BLaER1 treated with 17β-estradiol and CSF1 and Interleukin-3, amounts not matched to agents 10 nM and 100 nM (cell line): Measurements from ENCODE around the gene PEX10.

ENCODE experiments used
- H3K27ac ChIP-seq, 11 experiments: shearing (Covaris generic); formaldehyde crosslinking; 2 replicates each; pipeline ENCODE4 v1.8.1; 2022
- H3K27me3 ChIP-seq, 11 experiments: shearing (Covaris generic); formaldehyde crosslinking; 2 replicates each; pipeline ENCODE4 v1.8.1; 2022
- H3K36me3 ChIP-seq, 11 experiments: shearing (Covaris generic); formaldehyde crosslinking; 2 replicates each; pipeline ENCODE4 v1.8.1; 2022
- H3K4me1 ChIP-seq, 10 experiments: shearing (Covaris generic); formaldehyde crosslinking; 2 replicates each; pipeline ENCODE4 v1.8.1; 2022
- H3K4me2 ChIP-seq, 11 experiments: shearing (Covaris generic); formaldehyde crosslinking; 2 replicates each; pipeline ENCODE4 v1.8.1; 2022
- H3K4me3 ChIP-seq, 10 experiments: shearing (Covaris generic); formaldehyde crosslinking; 2 replicates each; pipeline ENCODE4 v1.8.1; 2022
- H3K9ac ChIP-seq, 11 experiments: shearing (Covaris generic); formaldehyde crosslinking; 2 replicates each; pipeline ENCODE4 v1.8.1; 2022
- H3K9me3 ChIP-seq, 11 experiments: shearing (Covaris generic); formaldehyde crosslinking; replicated peaks in 1 of 11; 2 replicates each; pipeline ENCODE4 v1.8.1; 2022
- H4K20me1 ChIP-seq, 11 experiments: shearing (Covaris generic); formaldehyde crosslinking; 2 replicates each; pipeline ENCODE4 v1.8.1; 2022
- Cebpa-rat ChIP-seq, 11 experiments: shearing (Covaris generic); IDR thresholded peaks; 2 replicates each; pipeline ENCODE4 v1.8.1; 2022

The PEX10 gene

DNA sequence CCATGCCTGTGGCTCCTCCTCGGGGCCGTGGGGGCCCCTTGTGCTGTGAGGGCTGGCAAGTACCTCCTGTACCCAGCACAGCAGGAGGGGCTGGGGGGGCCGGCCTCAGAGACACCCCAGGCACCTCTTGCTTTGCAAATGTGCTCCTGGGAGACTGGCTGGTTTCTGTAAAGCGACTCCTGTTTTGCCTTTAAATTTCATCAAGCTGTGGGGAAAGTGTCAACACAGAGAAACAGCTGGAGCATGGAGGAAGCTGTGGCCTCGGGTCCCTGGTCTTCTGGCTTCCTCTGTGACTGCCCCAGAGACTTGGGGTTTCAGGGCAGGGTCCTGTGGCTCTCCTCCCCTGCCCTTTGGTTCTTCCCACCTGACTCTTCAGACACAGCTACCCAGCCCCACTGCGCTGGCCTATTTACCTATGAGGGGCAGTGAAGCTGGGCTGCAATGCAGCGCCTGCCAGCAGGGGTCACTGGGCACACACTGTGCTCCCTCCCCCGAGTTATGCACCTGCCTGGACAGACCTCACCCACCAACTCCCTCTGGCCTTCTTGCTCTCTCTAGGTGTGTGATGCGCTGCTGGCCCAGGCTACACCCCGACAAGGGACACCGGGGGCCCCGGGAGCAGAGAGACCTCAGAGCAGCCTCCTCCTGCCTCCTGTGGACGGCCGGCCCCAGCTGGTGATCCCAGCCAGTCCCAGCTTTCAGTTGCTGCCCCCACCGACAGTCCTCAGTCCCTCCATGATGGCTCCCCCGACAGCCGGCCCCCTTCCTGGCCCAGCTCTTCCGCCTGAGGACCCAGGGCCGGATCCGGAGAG, 17.6 kb upstream of the PEX10 start:
- H3K4me3 ChIP-seq = peak overlapping the region in 4 of 10 experiments; percentile 4 to 36 (median 20); a peak in 4 of 20 replicates
- peaks cover 0 to 8% (median 0%) of the 10 kb centered on the region in 11 experiments; a peak in 3 of 22 replicates for H3K9me3 ChIP-seq
- peak overlapping the region in 9 of 11 experiments; percentile 29 to 94 (median 87); a peak in 17 of 22 replicates for H3K27ac ChIP-seq
- TF ChIP-seq Cebpa-rat (IDR thresholded peaks at IDR 0.05) = peak in 7 of 11 experiments; percentile 48 to 93 (median 75); a peak in 12 of 22 replicates
- peak overlapping the region in 10 of 11 experiments; percentile 32 to 95 (median 82); a peak in 19 of 22 replicates for H3K4me2 ChIP-seq
- H3K4me1 ChIP-seq = peaks cover 0 to 93% (median 71%) of the 10 kb centered on the region in 10 experiments; a peak in 17 of 20 replicates
- H3K27me3 ChIP-seq = peaks cover 10 to 27% (median 22%) of the 10 kb centered on the region in 11 experiments; a peak in 18 of 22 replicates
- H3K9ac ChIP-seq = peak overlapping the region in 8 of 11 experiments; percentile 41 to 81 (median 72); a peak in 17 of 22 replicates
- peaks cover 0 to 28% (median 0%) of the 10 kb centered on the region in 11 experiments; a peak in 7 of 22 replicates for H4K20me1 ChIP-seq
- no peaks in the 10 kb centered on the region for H3K36me3 ChIP-seq

DNA sequence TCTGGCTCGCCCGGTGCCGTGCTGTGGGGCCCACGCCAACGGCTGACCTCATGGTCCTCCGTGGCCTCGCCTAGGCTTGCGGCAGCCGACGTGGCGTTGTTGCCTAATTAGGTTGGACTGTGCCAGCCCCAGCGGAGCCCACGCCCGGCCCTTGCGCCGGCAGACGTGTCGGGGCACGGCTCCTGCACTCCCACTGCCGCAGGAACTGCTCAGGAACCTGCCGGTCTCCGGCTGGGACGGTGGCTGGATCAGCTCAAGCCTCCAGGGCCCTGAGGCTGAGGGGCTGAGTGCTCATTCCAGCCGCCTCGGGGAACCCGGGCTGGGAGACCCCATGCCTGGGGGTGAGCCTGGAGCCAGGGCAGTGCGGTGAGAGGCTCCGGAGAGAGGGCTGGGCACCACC, 16.1 kb upstream of the PEX10 start:
- TF ChIP-seq Cebpa-rat (IDR thresholded peaks at IDR 0.05) = no peak
- H3K9ac ChIP-seq = peak overlapping the region in 8 of 11 experiments; percentile 41 to 81 (median 72); a peak in 10 of 22 replicates
- H4K20me1 ChIP-seq = peaks cover 0 to 13% (median 0%) of the 10 kb centered on the region in 11 experiments; a peak in 6 of 22 replicates
- H3K4me2 ChIP-seq = peak overlapping the region in 9 of 11 experiments; percentile 60 to 95 (median 82); a peak in 16 of 22 replicates
- H3K4me3 ChIP-seq = no peak overlapping the region
- peaks cover 0 to 94% (median 70%) of the 10 kb centered on the region in 10 experiments; a peak in 17 of 20 replicates for H3K4me1 ChIP-seq
- H3K36me3 ChIP-seq = no peaks in the 10 kb centered on the region
- peaks cover 2 to 14% (median 8%) of the 10 kb centered on the region in 11 experiments; a peak in 15 of 22 replicates for H3K27me3 ChIP-seq
- H3K27ac ChIP-seq = peak overlapping the region in 8 of 11 experiments; percentile 63 to 94 (median 88); a peak in 17 of 22 replicates
- peaks cover 0 to 10% (median 2%) of the 10 kb centered on the region in 11 experiments; a peak in 9 of 22 replicates for H3K9me3 ChIP-seq

DNA sequence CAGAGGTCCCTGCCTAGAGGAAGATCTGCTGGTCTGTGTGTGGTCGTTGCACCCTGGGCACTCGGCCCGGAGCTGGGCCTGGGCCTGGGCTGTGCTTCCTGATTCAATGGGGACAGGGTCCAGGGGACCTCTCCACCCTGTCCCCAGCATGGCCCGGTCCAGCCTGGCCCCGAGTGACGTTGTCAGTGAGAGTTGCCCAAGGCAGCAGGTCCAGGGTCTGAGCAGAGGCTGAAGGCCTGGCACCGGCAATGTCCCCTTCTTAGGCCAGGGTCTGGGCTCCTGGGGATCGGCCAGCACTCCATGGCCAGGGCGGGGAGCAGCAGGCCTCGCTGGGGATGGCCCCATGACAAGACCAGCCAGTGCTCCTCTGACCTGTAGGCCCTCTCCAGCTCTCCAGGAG, 15.6 kb upstream of the PEX10 start:
- Histone ChIP-seq H3K27ac (peak overlapping the region in 7 of 11 experiments; percentile 81 to 94 (median 88); a peak in 14 of 22 replicates), H3K4me1 (peaks cover 0 to 93% (median 68%) of the 10 kb centered on the region in 10 experiments; a peak in 17 of 20 replicates)
- TF ChIP-seq Cebpa-rat (IDR thresholded peaks at IDR 0.05) = no peak

DNA sequence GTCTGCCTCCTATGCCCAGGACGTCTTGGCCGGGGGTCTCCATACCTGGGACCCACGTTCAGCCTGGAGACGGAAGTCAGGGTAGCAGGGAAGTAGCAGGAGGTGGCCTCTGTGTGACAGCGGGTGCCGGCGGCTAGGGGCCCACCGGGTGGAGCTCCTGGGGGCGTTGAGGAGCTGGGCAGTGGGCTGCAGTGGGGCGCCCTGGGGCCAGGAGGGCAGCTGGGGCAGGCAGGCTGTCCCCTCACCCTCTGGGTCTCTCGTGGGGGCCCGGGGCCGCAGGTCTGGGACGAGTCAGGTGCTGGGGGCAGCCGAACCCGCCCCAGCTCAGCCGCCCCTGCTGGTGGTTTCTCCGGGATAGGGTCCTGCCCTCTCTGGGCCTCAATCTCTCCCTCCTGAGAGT, 14.7 kb upstream of the PEX10 start:
- no peaks in the 10 kb centered on the region for H3K36me3 ChIP-seq
- H3K4me2 ChIP-seq = peak overlapping the region in 2 of 11 experiments; percentile 20 to 81; a peak in 2 of 22 replicates
- H4K20me1 ChIP-seq = peaks cover 0 to 5% (median 0%) of the 10 kb centered on the region in 11 experiments; a peak in 5 of 22 replicates
- peaks cover 0 to 84% (median 59%) of the 10 kb centered on the region in 10 experiments; a peak in 17 of 20 replicates for H3K4me1 ChIP-seq
- H3K4me3 ChIP-seq = no peak overlapping the region
- H3K9me3 ChIP-seq = peaks cover 0 to 23% (median 9%) of the 10 kb centered on the region in 11 experiments; a peak in 12 of 22 replicates
- peaks cover 0 to 5% (median 0%) of the 10 kb centered on the region in 11 experiments; a peak in 2 of 22 replicates for H3K27me3 ChIP-seq
- peak overlapping the region in 3 of 11 experiments; percentile 23 to 31 (median 29); a peak in 1 of 22 replicates for H3K9ac ChIP-seq
- peak overlapping the region in 7 of 11 experiments; percentile 22 to 92 (median 47); a peak in 9 of 22 replicates for H3K27ac ChIP-seq
- no peak for TF ChIP-seq Cebpa-rat (IDR thresholded peaks at IDR 0.05)

More for the DNA sequence above, 15.6 kb upstream of the PEX10 start:
- Histone ChIP-seq H4K20me1 (peaks cover 0 to 8% (median 0%) of the 10 kb centered on the region in 11 experiments; a peak in 6 of 22 replicates), H3K9me3 (peaks cover 0 to 15% (median 7%) of the 10 kb centered on the region in 11 experiments; a peak in 12 of 22 replicates), H3K9ac (peak overlapping the region in 6 of 11 experiments; percentile 67 to 81 (median 76); a peak in 5 of 22 replicates), H3K27me3 (peaks cover 0 to 9% (median 3%) of the 10 kb centered on the region in 11 experiments; a peak in 11 of 22 replicates), H3K4me2 (peak overlapping the region in 8 of 11 experiments; percentile 80 to 95 (median 82); a peak in 15 of 22 replicates), H3K36me3 (no peaks in the 10 kb centered on the region), H3K4me3 (no peak overlapping the region)

DNA sequence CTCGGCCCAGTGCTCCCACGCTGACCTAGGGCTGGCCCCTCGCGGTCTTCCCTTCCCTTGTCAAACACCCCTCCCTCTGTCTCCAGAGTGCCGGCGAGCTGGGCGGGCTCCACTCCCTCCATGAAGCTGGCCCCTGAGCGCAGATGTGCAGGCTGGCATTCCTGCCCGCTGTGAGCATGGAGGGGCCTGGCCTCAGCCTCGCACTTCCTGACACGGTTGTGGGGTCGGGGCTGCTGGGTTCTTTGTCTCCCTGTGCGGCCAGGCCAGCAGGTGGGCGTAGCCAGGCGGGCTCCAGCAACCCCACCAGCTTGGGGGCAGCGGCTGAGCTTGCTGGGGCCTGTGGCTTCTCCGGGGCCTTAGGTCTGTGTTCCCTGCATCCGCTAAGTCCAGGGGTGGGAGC, 14.2 kb upstream of the PEX10 start:
- H3K9ac ChIP-seq = peak overlapping the region in 2 of 11 experiments; percentile 23 to 31; a peak in 1 of 22 replicates
- peak overlapping the region in 7 of 11 experiments; percentile 2 to 92 (median 47); a peak in 7 of 22 replicates for H3K27ac ChIP-seq
- peaks cover 0 to 79% (median 53%) of the 10 kb centered on the region in 10 experiments; a peak in 17 of 20 replicates for H3K4me1 ChIP-seq
- H3K36me3 ChIP-seq = no peaks in the 10 kb centered on the region
- H4K20me1 ChIP-seq = peaks cover 0 to 5% (median 0%) of the 10 kb centered on the region in 11 experiments; a peak in 2 of 22 replicates
- no peak overlapping the region for H3K4me3 ChIP-seq
- peaks cover 0 to 5% (median 0%) of the 10 kb centered on the region in 11 experiments; a peak in 1 of 22 replicates for H3K27me3 ChIP-seq
- no peak for TF ChIP-seq Cebpa-rat (IDR thresholded peaks at IDR 0.05)
- peaks cover 0 to 23% (median 9%) of the 10 kb centered on the region in 11 experiments; a peak in 12 of 22 replicates for H3K9me3 ChIP-seq
- peak overlapping the region in 3 of 11 experiments; percentile 11 to 81 (median 20); a peak in 3 of 22 replicates for H3K4me2 ChIP-seq

DNA sequence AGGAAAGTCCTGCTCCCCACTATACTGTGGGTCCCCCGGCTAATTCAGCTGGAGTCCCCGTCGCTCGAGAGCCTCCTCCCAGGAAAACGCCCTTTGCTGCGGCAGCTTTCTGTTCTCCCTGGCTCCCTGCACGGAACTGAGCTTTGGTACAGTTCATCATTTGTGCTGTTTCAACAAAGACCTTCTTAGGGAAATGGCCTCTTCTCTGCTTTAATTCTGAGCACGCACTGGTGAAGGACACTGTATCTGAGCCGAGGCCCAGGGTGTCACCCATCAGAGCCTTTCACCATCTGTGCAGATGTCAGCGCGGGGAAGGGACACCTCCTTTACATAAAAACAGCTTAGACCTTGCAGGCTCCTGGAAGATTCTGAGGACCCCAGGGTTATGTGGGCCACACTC, 13.5 kb upstream of the PEX10 start:
- no peak overlapping the region for H3K4me3 ChIP-seq
- peak overlapping the region in 1 of 11 experiments; percentile 10; a peak in 1 of 22 replicates for H3K4me2 ChIP-seq
- H3K4me1 ChIP-seq = peaks cover 0 to 73% (median 47%) of the 10 kb centered on the region in 10 experiments; a peak in 17 of 20 replicates
- H4K20me1 ChIP-seq = peaks cover 0 to 5% (median 0%) of the 10 kb centered on the region in 11 experiments; a peak in 2 of 22 replicates
- no peak overlapping the region for H3K9ac ChIP-seq
- H3K27me3 ChIP-seq = 0 out of 22 replicates have a peak, but pooled peaks cover 0 to 3% (median 0%) of the 10 kb centered on the region in 11 experiments
- H3K9me3 ChIP-seq = peaks cover 0 to 23% (median 9%) of the 10 kb centered on the region in 11 experiments; a peak in 12 of 22 replicates
- peak overlapping the region in 2 of 11 experiments; percentile 47 to 92; a peak in 2 of 22 replicates for H3K27ac ChIP-seq
- TF ChIP-seq Cebpa-rat (IDR thresholded peaks at IDR 0.05) = no peak
- H3K36me3 ChIP-seq = no peaks in the 10 kb centered on the region

DNA sequence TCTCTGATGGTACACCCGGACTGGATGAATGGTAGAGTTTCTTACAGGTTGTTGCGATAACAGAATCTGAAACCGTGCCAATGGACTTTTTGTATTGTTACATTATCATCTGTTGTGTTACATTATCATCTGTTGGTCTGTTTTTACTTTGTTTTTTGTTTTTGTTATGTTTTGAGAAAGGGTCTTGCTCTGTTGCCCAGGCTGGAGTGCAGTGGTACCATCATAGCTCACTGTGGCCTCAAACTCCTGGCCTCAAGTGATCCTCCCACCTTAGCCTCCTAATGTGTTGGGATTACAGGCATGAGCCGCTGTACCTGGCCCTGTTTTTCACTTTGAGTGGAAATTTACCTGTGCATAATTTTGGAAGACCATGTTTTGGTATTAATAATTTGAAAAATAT, 10.2 kb upstream of the PEX10 start:
- H3K4me3 ChIP-seq = no peak overlapping the region
- TF ChIP-seq Cebpa-rat (IDR thresholded peaks at IDR 0.05) = no peak
- peaks cover 0 to 15% (median 7%) of the 10 kb centered on the region in 11 experiments; a peak in 10 of 22 replicates for H3K9me3 ChIP-seq
- peaks cover 0 to 39% (median 16%) of the 10 kb centered on the region in 10 experiments; a peak in 12 of 20 replicates for H3K4me1 ChIP-seq
- no peak overlapping the region for H3K27ac ChIP-seq
- H3K4me2 ChIP-seq = no peak overlapping the region
- peaks cover 0 to 12% (median 0%) of the 10 kb centered on the region in 11 experiments; a peak in 4 of 22 replicates for H4K20me1 ChIP-seq
- no peak overlapping the region for H3K9ac ChIP-seq
- H3K27me3 ChIP-seq = peaks cover 0 to 16% (median 0%) of the 10 kb centered on the region in 11 experiments; a peak in 10 of 22 replicates
- no peaks in the 10 kb centered on the region for H3K36me3 ChIP-seq

DNA sequence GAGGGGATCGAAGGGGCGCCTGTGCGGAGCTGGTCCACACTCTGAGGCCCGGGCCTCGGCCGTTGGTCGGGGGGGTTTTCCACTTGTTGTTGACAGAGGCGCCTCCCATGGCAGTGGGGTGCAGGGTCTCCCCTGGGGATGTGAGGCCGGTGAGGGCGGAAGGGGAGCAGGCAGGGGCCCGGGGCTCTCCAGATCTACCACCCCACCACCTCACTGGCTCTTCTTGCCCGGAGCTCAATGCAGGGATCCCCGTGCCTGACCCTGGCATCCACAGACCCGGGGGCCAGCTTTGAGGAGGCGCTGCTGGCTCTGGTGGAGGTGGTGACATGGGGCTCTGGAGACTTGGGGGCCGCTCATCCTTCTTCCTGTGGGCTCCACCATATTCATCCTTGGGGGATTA, 7.1 kb upstream of the PEX10 start:
- Histone ChIP-seq H3K4me2 (no peak overlapping the region), H4K20me1 (peaks cover 0 to 15% (median 0%) of the 10 kb centered on the region in 11 experiments; a peak in 6 of 22 replicates)

More for the DNA sequence above, 7.1 kb upstream of the PEX10 start:
- Histone ChIP-seq H3K27ac (no peak overlapping the region), H3K4me3 (no peak overlapping the region), H3K9me3 (peaks cover 0 to 15% (median 7%) of the 10 kb centered on the region in 11 experiments; a peak in 10 of 22 replicates), H3K27me3 (peaks cover 0 to 28% (median 9%) of the 10 kb centered on the region in 11 experiments; a peak in 16 of 22 replicates), H3K4me1 (peaks cover 20 to 41% (median 32%) of the 10 kb centered on the region in 10 experiments), H3K36me3 (no peaks in the 10 kb centered on the region), H3K9ac (no peak overlapping the region)
- no peak for TF ChIP-seq Cebpa-rat (IDR thresholded peaks at IDR 0.05)
